Loucy (cell line): ENCODE results near the gene SREK1IP1.

Source experiments
- EZH2phosphoT487 ChIP-seq: fragments of 200-600 bp; IDR thresholded peaks from 2 replicates; pipeline ENCODE4 v1.6.1; 2018; ENCODE audit warnings: antibody characterized with exemption, mild to moderate bottlenecking, moderate library complexity, borderline replicate concordance
- TF ChIP-seq, protein P1 (sequence below): fragments of 200-600 bp; sonication (generic); conservative IDR thresholded peaks from 2 replicates; pipeline ENCODE4 v1.5.1; 2014; ENCODE audit warnings: mild to moderate bottlenecking, antibody characterized with exemption, low read length

DNA sequence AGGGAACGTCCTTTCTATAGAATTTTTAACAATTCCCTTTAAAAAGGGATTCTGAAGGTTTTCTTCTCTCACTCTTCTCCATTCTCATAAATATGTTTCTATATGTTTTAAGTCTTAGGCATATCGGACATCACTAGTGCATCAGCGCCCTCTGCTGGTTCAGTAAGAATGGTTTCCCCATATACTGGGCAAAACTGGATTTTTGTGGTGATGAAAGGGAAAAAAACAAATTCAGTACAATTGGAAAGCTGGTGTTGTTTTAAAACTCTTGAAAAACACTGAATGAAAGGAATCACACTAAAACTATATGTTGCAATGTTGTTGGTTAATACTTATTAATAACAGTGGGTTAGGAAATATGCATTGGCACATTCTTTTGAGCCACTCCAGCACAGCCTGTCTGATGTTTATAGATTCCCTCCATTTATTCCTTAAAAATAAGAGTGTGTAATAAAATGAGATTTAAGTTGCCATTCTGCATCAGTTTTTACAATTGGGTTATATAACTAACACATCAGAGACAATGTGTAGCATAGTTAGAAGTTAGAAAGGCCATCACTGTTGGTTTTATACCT is 16.0 kb upstream of the SREK1IP1 start:
- TF ChIP-seq, protein P1, sequence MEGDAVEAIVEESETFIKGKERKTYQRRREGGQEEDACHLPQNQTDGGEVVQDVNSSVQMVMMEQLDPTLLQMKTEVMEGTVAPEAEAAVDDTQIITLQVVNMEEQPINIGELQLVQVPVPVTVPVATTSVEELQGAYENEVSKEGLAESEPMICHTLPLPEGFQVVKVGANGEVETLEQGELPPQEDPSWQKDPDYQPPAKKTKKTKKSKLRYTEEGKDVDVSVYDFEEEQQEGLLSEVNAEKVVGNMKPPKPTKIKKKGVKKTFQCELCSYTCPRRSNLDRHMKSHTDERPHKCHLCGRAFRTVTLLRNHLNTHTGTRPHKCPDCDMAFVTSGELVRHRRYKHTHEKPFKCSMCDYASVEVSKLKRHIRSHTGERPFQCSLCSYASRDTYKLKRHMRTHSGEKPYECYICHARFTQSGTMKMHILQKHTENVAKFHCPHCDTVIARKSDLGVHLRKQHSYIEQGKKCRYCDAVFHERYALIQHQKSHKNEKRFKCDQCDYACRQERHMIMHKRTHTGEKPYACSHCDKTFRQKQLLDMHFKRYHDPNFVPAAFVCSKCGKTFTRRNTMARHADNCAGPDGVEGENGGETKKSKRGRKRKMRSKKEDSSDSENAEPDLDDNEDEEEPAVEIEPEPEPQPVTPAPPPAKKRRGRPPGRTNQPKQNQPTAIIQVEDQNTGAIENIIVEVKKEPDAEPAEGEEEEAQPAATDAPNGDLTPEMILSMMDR: peak; percentile 96
- no peak for TF ChIP-seq EZH2phosphoT487
